HG03521 (cell line): ENCODE measurements around the gene COMMD9.

Source experiments
- ATAC-seq: cut with Tn5 transposase; IDR thresholded peaks from one replicate; pipeline ENCODE4 v1.9.1; 2021; ENCODE audit warnings: mild to moderate bottlenecking, moderate library complexity; ENCODE audit not compliant: unreplicated experiment

Gene COMMD9

DNA sequence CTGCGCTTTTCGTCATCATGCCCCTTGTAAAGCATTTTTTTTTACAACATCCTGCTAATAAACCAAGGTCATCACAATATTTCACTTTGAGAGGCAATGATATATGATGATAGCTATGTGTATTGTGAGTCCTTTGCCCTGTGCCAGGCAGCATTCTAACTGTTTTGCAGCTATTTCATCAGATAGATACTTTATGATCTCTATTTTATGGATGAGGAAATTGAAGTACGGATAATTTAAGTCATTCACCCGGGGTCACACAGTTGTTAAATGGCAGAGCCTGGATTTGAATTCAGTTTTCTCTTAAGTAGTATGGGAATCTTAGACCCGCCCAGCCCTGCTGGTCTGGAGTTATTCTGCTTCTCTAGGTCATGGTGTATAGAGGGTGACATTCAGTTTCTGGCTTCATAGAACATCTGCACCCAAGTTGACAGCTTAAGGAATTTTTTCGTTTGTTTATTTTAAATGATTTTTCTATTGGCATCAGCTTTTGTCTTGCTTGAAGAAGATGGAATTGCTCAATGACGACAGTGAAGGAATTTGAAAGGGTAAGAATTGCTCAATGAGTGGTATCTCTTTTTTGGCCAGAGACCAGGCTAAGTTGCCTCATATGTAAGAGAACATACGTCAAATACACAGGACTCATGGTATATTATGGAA, 7.8 kb upstream of the COMMD9 start:
- no peak for ATAC-seq

DNA sequence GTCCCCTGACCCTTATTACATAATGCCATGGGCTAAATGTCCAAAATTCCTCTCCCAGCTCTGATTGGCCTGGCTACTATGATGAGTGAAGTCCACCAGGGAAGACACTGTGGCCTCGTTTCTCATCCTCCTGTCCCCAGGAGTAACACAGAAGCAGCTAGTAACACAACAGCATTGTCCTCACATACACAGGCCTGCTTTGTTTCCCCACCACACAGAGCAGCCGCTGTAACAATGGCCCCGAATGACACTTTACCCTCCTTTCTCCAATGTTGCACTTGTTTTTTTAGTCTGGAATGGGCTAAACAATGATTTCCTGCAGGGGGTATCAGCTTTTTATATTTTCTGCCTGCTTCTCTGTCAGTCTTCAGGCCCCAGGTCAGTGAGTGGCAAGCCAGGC, 6.7 kb upstream of the COMMD9 start, which contains the start of gene PRR5L:
PRR5L (plus strand) TSS at position 363 of the 400 bp plus-strand sequence. CDS start 104,834 bp downstream, outside the sequence.
- no peak for ATAC-seq

DNA sequence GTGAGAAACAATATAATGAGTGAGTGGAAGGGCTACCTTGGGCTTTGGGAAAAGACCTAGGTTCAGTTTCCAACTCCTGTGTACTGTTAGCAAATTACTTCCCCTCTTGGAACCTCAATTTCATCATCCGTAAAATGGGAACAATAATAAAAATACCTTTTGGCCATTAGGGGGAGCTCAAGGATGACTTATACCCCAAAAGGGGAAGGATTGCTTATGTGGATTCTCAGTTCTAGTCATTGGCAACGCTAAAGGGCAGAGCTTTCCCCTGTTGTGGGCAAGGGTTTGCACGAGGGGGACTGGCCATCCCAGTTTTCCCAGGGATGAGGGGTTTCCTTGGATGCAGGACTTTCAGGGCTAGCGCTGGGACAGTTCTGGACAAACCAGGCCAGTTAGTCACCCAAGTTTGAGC, 3.1 kb upstream of the COMMD9 start:
- ATAC-seq: peak; percentile 29

DNA sequence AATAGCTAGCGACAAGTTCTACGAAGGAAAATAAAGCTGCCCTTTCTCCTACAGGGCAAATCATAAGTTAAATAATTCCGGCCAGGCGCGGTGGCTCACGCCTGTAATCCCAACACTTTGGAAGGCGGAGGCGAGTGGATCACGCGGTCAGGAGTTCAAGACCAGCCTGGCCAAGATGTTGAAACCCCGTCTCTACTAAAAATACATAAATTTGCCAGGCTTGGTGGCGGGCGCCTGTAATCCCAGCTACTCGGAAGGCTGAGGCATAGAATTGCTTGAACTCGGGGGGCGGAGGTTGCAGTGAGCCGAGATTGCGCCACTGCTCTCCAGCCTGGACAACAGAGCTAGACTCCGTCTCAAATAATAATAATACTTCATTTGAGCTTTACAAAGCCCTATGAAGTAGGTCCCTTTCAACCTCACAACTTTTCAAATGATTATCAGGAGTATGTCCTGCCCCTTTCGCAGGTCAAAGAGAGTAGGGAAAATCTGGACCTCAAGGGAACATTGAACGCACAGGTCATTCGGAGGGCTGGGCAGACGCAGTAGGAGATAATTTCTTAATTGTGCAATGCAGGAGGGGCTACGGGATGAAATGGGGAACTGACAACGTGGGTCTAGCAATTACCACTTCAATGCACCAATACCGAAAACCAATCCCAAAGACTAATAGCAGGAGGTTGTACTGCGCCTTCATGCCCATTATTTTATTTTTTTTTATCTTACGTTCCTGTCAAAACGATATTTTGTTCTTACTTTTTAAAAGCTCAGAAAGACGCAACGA, 590 bp downstream of the COMMD9 start:
- ATAC-seq: no peak

DNA sequence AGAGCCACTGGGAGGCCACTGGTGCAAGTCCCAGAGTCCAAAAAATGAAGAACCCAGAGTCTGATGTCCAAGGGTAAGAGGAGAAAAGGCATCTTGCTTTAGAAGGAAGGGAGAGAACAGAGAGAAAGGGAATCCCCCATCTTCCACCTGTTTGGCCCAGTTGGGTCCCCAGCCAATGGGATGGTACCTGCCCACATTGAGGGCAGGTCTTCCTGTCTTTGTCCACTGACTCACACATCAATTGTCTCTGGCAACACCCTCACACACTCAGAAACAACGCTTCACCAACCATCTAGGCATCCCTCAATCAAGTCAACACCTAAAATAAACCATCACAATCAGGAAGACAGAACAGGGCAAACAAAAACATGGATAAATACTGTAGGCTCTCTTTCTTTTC, 6.3 kb downstream of the COMMD9 start:
- ATAC-seq: no peak

DNA sequence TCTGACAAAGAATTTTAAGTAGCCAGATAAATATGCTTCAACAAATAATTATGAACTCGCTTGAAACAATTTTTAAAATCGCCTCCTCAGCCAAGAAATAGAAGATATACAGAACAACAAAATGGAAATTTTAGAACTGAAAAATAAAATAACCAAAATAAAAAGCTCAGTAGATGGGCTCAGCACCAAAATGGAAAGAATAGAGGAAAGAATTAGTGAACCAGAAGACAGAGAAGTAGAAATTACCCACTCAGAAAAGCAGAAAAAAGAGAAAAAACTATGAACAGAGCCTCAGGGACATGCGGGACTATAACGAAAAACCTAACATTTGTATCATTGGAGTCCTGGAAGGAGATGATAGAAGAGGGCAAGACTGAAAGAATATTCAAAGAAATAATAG, 7.4 kb downstream of the COMMD9 start:
- no peak for ATAC-seq

DNA sequence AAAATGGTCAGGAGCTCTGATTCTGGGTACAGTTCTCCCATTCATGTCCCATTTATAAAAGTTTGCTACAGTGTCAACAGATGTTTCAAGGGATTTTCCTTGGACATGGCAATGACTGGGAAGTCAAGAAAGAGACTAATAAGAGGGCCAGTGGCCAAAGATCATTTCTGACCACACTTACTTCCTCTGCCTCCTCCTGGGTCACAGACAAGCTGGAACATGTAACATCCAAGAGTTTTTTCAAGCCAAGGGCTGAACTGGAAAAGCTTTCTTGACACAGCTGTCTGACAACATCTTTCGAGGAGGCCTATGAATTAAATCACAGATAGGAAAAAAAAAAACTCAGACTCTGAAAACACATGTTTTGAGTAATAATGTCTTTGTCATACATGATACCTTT, 8.7 kb downstream of the COMMD9 start:
- ATAC-seq: no peak

DNA sequence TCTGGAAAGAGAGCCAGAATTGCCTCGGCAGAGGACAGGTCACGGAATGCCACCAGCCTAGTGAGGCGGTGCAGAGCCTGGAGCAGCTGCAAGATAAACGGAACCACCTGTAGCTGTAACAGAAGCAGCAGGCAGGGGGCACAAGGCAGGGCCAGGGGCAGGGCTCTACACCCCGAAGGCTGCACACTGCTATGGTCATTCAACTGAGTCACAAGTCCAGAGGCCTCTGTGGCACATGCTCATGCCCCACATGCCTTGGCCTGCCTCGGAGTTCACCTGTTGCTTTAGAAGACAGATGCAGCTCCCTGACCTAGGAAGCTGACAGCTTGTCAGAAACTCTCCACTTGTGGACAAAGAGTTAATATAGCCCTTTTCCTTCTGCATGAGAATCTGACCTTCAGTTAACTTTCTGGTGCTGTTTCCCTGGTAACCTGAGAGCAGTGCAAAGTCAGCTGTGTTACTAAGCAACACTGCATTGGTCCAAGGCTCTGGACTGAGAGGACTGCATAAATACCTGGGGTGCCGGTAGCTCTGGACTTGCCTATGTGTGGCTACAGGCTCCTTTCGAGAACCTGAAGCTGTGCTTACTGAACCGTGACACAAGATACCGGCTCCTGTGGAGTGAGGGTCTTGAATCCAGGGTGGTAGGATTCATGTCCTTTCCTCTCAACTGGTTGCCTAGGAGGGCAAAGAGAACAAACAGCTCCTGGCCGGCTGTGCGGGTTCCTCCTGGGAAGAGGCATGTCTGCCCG, 10.5 kb downstream of the COMMD9 start:
- ATAC-seq: no peak

DNA sequence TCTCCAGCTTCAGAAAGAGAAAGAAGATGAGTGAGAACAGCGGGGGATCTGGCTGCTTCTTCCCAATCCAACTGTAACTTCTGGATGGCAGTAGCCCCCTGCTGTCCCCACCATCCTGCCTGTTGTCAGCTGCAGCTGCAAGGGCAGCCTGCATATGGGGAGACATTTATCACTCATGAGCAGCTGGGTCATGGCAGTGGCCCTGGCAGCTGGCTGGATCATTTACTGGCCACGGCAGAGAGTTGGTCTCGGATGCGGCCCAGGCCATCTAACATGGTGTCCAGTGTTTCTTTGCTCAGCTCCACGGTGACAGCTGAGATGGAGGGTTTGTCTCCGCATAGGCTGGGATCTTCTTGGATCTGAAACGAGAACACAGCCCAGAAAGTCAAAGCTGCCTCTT, 14.8 kb downstream of the COMMD9 start:
- no peak for ATAC-seq

DNA sequence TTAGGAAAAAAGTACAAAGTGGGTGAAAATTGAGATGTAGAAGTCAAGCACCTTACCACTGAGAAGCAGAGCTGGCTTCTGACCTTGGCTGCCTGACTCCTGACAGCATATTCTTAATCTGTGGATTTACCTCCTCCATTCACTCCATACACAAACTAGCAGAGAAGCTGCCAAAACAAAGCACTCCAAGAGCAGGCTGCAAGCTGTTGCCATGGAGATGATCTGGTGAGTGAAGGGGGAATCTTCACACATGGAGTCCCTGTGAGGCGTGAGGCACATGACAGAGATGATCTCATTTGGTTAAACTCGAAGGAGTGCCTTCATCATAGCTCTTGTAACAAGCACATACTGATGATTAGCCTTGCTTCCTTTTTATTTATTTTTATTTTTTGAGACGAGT, 16.1 kb downstream of the COMMD9 start:
- no peak for ATAC-seq

DNA sequence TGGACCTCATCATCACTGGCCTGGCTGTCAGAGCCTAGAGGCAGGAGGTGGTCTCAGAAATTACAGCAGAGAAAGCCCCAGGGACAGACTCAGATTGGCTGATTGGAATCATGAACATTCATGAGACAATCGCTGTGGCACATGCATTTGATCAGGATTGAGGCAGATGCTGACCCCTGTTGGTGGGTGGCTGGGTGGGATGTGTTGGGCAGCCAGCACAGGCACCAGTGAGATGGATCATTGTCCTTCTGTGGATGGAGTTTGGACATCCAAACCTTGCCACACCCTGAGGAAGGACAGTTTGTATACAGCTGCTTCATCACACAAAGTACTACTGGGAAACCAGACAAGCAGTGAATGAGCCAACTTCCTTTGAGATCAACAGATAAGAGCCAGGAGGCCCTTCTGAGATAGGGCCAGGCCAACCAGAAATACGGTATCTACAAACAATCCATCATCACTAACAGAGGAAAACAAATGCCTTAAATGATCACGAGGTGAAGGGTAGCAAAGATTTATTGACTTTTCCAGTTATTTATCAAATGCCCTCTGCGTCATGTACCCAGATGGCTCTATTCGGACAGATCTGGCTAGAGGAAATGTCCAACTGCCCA, 17.3 kb downstream of the COMMD9 start:
- ATAC-seq: no peak

DNA sequence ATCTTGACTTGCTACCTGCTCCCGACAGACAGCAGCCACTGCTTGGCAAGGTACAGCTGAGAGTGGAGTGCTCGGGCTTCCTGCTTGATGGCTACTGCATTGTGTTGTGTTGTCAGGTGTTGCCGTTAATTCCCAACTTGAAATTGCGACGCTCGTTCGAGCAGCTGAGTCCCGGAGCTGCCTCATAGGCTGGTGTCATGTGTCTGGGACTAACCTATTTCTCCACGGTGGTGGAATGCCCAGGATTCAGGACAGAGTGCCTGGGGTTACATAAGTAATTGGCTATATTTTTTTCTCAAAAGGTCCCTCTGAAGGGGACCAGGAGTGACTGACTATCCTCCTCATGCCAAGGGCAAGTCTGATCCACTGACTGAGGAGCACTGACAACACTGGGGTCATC, 18.5 kb downstream of the COMMD9 start:
- ATAC-seq: no peak

DNA sequence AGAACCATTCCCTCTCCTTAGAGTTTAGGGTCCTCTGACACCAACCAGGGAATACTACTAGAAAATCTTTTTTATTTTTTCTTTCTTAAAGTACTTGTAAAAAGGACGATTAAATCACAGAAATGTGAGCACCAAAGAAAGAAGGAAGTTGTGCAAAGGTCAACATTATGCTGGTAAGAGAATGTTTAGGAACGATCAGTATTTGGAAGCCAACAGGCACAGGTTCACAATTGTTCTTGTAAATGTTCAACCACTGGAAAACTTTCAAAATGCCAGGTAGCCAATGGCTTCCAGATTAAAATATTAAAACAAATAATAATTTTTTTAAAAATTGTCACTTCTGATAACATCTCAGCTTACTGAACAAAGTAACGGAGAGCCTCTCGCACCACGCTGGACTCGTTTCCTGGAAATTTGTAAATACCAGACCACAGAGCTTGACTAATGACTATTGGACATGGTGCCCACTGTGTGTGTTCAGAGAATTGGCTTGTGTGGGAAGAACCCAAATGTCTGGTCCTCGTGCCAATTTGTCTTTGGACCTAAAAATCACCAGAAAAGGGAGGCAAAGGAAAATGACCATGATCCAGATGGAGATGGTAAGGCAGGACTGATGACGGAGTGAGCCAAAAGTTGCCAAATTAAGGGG, 20.8 kb downstream of the COMMD9 start:
- ATAC-seq: no peak

DNA sequence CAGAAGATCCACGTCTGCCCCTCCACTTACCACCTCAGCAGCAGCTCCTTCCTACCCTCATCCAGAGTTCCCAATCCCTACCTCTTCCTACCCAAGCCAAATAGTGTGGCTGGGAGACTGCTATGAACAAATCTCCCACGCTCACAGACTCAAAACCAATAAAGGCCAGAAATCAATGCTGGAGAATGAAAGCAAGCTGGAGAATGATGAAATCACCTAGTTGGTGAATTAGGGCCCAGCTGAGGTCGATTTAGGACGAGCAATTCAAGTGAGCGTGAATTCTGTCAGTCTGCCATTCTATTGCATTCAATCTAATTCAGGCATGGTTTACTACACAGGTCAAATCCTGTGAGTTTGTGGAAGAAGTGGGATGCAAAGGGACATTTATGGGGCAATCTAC, 22.5 kb downstream of the COMMD9 start:
- no peak for ATAC-seq

DNA sequence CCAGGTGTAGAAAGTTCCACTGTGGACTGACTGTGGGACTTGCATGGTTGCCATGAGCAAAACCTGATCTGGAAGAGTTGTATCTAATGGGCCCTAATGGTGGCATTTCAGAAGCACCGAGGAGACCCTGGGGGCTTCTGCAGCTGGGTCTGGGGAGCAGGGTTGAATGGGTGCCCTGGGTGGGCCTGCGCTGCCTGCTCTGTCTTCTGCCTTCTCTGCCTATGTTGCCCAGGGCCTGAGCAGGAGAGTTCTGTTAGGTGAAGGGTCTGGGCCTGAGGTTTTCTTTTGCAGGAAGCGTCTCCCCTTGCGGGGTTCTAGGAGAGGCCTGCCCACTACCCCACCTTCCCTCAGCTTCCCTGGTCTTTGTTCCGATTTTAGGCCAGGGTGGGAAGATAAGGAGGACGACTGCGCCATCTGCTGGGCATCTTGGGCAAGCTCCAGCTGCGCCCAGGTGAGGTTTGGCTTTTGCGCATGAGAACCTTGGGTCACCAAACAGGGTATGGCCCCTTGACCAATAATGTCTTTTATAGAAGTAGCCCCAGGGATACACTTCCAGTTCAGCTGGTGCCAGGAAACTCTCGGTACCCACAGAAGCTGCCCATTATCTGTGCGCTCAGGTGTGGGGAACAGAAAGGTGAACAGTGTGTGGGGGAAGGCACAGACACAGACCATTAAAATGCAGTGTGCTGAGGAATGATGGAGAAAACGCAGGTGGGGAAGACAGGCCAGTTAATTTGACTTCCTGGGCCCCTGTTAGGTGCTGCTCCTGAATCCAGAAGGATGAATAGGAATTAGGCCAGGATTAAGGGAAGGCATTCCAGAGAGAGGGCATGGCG, 23.2 kb downstream of the COMMD9 start:
- peak; percentile 69 for ATAC-seq

DNA sequence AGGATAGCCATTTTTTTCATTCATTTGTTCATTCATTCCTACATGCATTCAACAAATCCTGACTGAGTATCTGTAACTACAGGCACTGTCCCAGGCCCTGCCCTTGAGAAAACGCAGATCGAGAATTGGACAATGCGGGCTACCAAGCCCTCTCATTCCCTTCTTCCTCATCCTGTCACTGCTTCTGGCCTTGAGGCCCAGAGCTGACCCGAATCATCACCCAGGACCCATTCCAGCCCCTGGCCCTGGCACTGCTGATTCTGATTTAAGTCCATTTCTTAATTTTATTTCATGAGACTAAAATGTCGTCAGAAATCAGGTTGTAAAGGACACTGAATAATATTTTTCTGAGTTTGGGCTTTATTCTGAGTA, 24.3 kb downstream of the COMMD9 start:
- no peak for ATAC-seq

DNA sequence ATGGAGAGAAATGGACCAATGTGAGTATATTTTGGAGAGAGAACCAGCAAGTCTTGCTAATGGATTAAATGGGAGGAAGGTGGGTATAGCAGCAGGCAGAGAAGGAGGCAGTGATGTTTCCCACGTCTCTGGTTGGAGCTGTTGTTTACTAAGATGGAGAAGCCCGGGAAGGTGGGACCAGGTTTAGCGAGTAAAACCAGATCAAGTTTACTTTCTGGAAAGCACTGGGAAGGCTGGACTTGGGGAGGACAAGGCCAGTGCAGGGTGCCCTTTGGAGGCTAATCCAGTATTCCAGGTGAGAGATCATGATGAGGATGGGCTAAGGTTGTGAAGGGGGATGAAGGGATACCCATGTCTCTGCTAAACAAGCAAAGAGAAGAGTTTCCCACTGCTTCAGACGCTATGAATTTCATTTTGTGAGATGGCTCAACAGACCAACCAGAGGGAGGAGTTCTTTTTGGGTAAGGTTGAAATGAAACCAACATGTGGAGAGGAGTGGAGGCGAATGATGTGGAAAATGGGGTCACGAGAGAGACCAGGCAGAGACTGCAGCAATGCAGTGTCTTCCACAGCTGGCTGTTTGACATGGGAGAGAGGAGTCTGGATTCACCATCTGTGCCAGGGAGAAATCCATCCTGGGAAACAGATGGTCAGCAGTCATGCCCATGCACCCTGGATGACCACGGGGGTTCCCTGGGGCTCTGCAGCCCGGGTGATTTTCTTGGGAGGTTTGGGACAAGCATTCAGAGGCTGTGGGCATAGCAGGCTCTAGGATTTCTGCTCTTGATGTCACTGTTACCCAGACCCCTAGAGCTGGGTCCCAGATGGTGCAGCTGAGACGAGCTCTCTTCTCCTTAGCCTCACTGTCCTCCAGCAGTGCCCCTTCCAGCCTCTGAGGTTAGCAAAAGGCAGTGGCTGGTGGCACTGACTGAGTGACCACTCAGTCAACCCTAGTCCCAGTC, 24.9 kb downstream of the COMMD9 start:
- no peak for ATAC-seq

DNA sequence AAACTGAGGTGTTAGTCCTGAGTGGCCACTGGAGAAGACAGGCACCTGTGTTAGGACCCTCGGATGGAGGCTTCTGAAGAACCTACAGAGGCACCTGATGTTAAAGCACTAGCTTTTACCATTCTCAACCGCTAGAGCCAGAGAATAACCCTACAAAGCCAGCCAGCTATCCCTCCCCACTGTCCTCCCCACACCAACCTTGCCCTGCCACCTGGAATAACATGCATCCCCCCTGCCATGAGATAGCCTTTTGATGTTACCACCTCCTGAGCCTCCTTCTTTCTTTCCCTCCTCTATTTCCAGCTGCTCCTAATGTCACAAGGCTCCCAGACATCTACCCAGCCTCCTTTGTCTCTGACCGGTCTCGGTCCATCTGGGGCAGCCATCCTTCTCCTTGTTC, 28.1 kb downstream of the COMMD9 start:
- no peak for ATAC-seq
